ENCODE data around the gene ARRDC4. TPM values are rescaled to one million over a fixed set of nuclear protein-coding genes. Genes with fewer than 3 reads are reported as not detected.

The ARRDC4 gene
- total RNA-seq, 2 experiments from 2014 or later, result 3.5 TPM

GRCh38 chr15:97992823-97993222, 32.3 kb downstream of the ARRDC4 start:
- H3K27me3 ChIP-seq (ENCODE audit: control insufficient read depth in 1 of 2, insufficient read depth in 2 of 2, low read length in 2 of 2), result no peaks in the 10 kb centered on the region
- Mint-ChIP-seq H3K36me3 (ENCODE audit: low read depth) (peaks cover 3% of the 10 kb centered on the region), H3K4me1 (ENCODE audit: low read depth) (peaks cover 16% of the 10 kb centered on the region), H3K27ac (no peak overlapping the region), H3K9me3 (peaks cover 3% of the 10 kb centered on the region), H3K4me3 (no peak overlapping the region), H3K27me3 (no peaks in the 10 kb centered on the region)
- POLR2A ChIA-PET, result no interaction called here
- no peak for TF ChIP-seq CTCF (IDR thresholded peaks at IDR 0.05)
- no peak overlapping the region for H3K27ac ChIP-seq (ENCODE audit: low read depth in 1 of 2, low read length in 2 of 2)
- H3K4me3 ChIP-seq (ENCODE audit: low read length), result no peak overlapping the region
- H3K4me1 ChIP-seq (ENCODE audit: insufficient read depth, low read length), result no peaks in the 10 kb centered on the region
- CTCF ChIA-PET, result no interaction called here
- H3K9me3 ChIP-seq (ENCODE audit: control insufficient read depth in 1 of 2, insufficient read depth in 1 of 2, low read length in 2 of 2), result no peaks in the 10 kb centered on the region
- H3K36me3 ChIP-seq (ENCODE audit: insufficient read depth, low read length), result no peaks in the 10 kb centered on the region
- ATAC-seq (ENCODE audit: poor library complexity) (no peak), DNase-seq (no peak)
- intact Hi-C loops (cut with DNase I, micrococcal nuclease), result loop anchor here in 1 of 2 experiments (10.0 kb wide), 1 partner anchor 58 kb away; no protein-coding TSS in a partner anchor

- H3K4me3 ChIP-seq (ENCODE audit: low read length), result no peak overlapping the region
- Mint-ChIP-seq H3K9me3 (no peaks in the 10 kb centered on the region), H3K4me1 (ENCODE audit: low read depth) (peaks cover 16% of the 10 kb centered on the region), H3K27me3 (no peaks in the 10 kb centered on the region), H3K4me3 (no peak overlapping the region), H3K36me3 (ENCODE audit: low read depth) (no peaks in the 10 kb centered on the region), H3K27ac (no peak overlapping the region)
- DNase-seq (no peak), ATAC-seq (ENCODE audit: poor library complexity) (no peak)
- no peaks in the 10 kb centered on the region for H3K9me3 ChIP-seq (ENCODE audit: control insufficient read depth in 1 of 2, insufficient read depth in 1 of 2, low read length in 2 of 2)
- no peaks in the 10 kb centered on the region for H3K36me3 ChIP-seq (ENCODE audit: insufficient read depth, low read length)
- TF ChIP-seq CTCF (IDR thresholded peaks at IDR 0.05), result no peak
- CTCF ChIA-PET, result no interaction called here
- intact Hi-C loops (cut with DNase I, micrococcal nuclease), result loop anchor here in 1 of 2 experiments (10.0 kb wide), 1 partner anchor 59 kb away; no protein-coding TSS in a partner anchor
- H3K27ac ChIP-seq (ENCODE audit: low read depth in 1 of 2, low read length in 2 of 2), result no peak overlapping the region
- no peaks in the 10 kb centered on the region for H3K4me1 ChIP-seq (ENCODE audit: insufficient read depth, low read length)
- POLR2A ChIA-PET, result no interaction called here
- H3K27me3 ChIP-seq (ENCODE audit: control insufficient read depth in 1 of 2, insufficient read depth in 2 of 2, low read length in 2 of 2), result no peaks in the 10 kb centered on the region
Measured at GRCh38 chr15:97993310-97993738, 32.8 kb downstream of the ARRDC4 start.

- POLR2A ChIA-PET, result no interaction called here
- intact Hi-C loops (cut with DNase I, micrococcal nuclease), result loop anchor here in 1 of 2 experiments (10.0 kb wide), 1 partner anchor 59 kb away; no protein-coding TSS in a partner anchor
Measured at GRCh38 chr15:97994236-97994635, 33.7 kb downstream of the ARRDC4 start.

More at GRCh38 chr15:97994236-97994635, 33.7 kb downstream of the ARRDC4 start:
- no peak overlapping the region for H3K27ac ChIP-seq (ENCODE audit: low read depth in 1 of 2, low read length in 2 of 2)
- CTCF ChIA-PET, result no interaction called here
- no peaks in the 10 kb centered on the region for H3K9me3 ChIP-seq (ENCODE audit: control insufficient read depth in 1 of 2, insufficient read depth in 1 of 2, low read length in 2 of 2)
- H3K4me3 Mint-ChIP-seq, result no peak overlapping the region
- no peak overlapping the region for H3K27ac Mint-ChIP-seq
- TF ChIP-seq CTCF (IDR thresholded peaks at IDR 0.05), result no peak
- no peaks in the 10 kb centered on the region for H3K36me3 ChIP-seq (ENCODE audit: insufficient read depth, low read length)
- ATAC-seq (ENCODE audit: poor library complexity) (no peak), DNase-seq (no peak)
- no peaks in the 10 kb centered on the region for H3K27me3 ChIP-seq (ENCODE audit: control insufficient read depth in 1 of 2, insufficient read depth in 2 of 2, low read length in 2 of 2)
- no peaks in the 10 kb centered on the region for H3K27me3 Mint-ChIP-seq
- H3K4me1 ChIP-seq (ENCODE audit: insufficient read depth, low read length), result no peaks in the 10 kb centered on the region
- peaks cover 16% of the 10 kb centered on the region for H3K4me1 Mint-ChIP-seq (ENCODE audit: low read depth)
- H3K4me3 ChIP-seq (ENCODE audit: low read length), result no peak overlapping the region
- no peaks in the 10 kb centered on the region for H3K9me3 Mint-ChIP-seq
- H3K36me3 Mint-ChIP-seq (ENCODE audit: low read depth), result no peaks in the 10 kb centered on the region
